SK-N-SH (cell line): Measurements from ENCODE around the gene NT5DC3.

Experiments
- EZH2phosphoT487 ChIP-seq: fragments of 200-600 bp; sonication (generic); IDR thresholded peaks from 2 replicates; pipeline ENCODE4 v1.6.1; 2017; ENCODE audit warnings: low read depth, mixed run types, mild to moderate bottlenecking, antibody characterized with exemption, moderate library complexity, borderline replicate concordance
- FOXM1 ChIP-seq: IDR thresholded peaks from 2 replicates; pipeline ENCODE4 v1.4.0; 2012; ENCODE audit warnings: low read depth, mild to moderate bottlenecking
- GATA2 ChIP-seq: sonication (generic); formaldehyde crosslinking; IDR thresholded peaks from 2 replicates; pipeline ENCODE4 v1.5.0; 2020; ENCODE audit warnings: mild to moderate bottlenecking, missing genetic modification reagents
- JUND ChIP-seq: IDR thresholded peaks from 2 replicates; pipeline ENCODE4 v1.4.0; 2012
- MXI1 ChIP-seq: IDR thresholded peaks from 2 replicates; pipeline ENCODE4 v1.6.1; 2012; ENCODE audit warnings: mild to moderate bottlenecking, low read depth, low read length, improper control_type of control experiment
- NRF1 ChIP-seq: IDR thresholded peaks from 2 replicates; pipeline ENCODE4 v1.6.1; 2012; ENCODE audit warnings: low read depth, mild to moderate bottlenecking, low read length
- POLR2AphosphoS5 ChIP-seq: IDR thresholded peaks from 2 replicates; pipeline ENCODE4 v1.6.1; 2012; ENCODE audit warnings: low read depth, low read length
- SMC3 ChIP-seq: IDR thresholded peaks from 2 replicates; pipeline ENCODE4 v1.6.1; 2012; ENCODE audit warnings: low read depth, low read length, improper control_type of control experiment
- TAF1 ChIP-seq: IDR thresholded peaks from 2 replicates; pipeline ENCODE4 v1.6.1; 2012; ENCODE audit warnings: low read depth, mild to moderate bottlenecking, low read length, moderate library complexity, borderline replicate concordance
- TEAD4 ChIP-seq: IDR thresholded peaks from 2 replicates; pipeline ENCODE4 v1.4.0; 2012; ENCODE audit warnings: mild to moderate bottlenecking, borderline replicate concordance; ENCODE audit not compliant: insufficient read depth
- TF ChIP-seq, protein P1 (sequence below): IDR thresholded peaks from 2 replicates; pipeline ENCODE4 v1.4.0; 2012; ENCODE audit warnings: low read depth, borderline replicate concordance
- TF ChIP-seq, protein P2 (sequence below): fragments of 200-600 bp; sonication (generic); IDR thresholded peaks from 2 replicates; pipeline ENCODE4 v1.6.1; 2017; ENCODE audit warnings: antibody characterized with exemption, mild to moderate bottlenecking, moderate library complexity
- TF ChIP-seq, protein P3 (sequence below): IDR thresholded peaks from 2 replicates; pipeline ENCODE4 v1.6.1; 2012; ENCODE audit warnings: mild to moderate bottlenecking, low read depth, low read length, moderate library complexity
- TF ChIP-seq, protein P4 (sequence below): IDR thresholded peaks from 2 replicates; pipeline ENCODE4; 2012

DNA sequence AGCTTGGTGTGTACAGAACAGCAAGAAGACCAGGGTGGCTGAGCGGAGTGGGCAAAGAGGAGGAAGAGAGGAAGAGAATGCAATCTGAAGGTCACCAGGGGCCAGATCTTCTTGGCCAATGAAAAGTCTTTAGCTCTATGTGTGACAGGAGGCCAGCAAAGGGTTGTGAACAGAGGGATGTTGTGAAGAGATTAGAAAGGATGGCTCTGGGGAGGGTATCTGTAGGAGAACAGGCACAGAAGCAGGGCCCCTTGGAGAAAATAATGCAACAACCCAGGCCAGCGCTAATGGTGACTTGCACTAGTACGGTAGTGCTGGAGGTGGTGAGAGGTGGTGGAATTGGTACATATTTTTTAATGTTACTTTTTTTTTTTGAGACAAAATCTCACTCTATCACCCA lies 97.2 kb downstream of the NT5DC3 start:
- TF ChIP-seq GATA2 (no peak), POLR2AphosphoS5 (no peak), MXI1 (no peak), TAF1 (no peak), SMC3 (no peak), NRF1 (no peak), TEAD4 (no peak), FOXM1 (no peak), EZH2phosphoT487 (no peak), JUND (no peak)
- TF ChIP-seq, protein P1, sequence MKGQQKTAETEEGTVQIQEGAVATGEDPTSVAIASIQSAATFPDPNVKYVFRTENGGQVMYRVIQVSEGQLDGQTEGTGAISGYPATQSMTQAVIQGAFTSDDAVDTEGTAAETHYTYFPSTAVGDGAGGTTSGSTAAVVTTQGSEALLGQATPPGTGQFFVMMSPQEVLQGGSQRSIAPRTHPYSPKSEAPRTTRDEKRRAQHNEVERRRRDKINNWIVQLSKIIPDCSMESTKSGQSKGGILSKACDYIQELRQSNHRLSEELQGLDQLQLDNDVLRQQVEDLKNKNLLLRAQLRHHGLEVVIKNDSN = no peak
- TF ChIP-seq, protein P2, sequence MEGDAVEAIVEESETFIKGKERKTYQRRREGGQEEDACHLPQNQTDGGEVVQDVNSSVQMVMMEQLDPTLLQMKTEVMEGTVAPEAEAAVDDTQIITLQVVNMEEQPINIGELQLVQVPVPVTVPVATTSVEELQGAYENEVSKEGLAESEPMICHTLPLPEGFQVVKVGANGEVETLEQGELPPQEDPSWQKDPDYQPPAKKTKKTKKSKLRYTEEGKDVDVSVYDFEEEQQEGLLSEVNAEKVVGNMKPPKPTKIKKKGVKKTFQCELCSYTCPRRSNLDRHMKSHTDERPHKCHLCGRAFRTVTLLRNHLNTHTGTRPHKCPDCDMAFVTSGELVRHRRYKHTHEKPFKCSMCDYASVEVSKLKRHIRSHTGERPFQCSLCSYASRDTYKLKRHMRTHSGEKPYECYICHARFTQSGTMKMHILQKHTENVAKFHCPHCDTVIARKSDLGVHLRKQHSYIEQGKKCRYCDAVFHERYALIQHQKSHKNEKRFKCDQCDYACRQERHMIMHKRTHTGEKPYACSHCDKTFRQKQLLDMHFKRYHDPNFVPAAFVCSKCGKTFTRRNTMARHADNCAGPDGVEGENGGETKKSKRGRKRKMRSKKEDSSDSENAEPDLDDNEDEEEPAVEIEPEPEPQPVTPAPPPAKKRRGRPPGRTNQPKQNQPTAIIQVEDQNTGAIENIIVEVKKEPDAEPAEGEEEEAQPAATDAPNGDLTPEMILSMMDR = no peak
- TF ChIP-seq, protein P3, sequence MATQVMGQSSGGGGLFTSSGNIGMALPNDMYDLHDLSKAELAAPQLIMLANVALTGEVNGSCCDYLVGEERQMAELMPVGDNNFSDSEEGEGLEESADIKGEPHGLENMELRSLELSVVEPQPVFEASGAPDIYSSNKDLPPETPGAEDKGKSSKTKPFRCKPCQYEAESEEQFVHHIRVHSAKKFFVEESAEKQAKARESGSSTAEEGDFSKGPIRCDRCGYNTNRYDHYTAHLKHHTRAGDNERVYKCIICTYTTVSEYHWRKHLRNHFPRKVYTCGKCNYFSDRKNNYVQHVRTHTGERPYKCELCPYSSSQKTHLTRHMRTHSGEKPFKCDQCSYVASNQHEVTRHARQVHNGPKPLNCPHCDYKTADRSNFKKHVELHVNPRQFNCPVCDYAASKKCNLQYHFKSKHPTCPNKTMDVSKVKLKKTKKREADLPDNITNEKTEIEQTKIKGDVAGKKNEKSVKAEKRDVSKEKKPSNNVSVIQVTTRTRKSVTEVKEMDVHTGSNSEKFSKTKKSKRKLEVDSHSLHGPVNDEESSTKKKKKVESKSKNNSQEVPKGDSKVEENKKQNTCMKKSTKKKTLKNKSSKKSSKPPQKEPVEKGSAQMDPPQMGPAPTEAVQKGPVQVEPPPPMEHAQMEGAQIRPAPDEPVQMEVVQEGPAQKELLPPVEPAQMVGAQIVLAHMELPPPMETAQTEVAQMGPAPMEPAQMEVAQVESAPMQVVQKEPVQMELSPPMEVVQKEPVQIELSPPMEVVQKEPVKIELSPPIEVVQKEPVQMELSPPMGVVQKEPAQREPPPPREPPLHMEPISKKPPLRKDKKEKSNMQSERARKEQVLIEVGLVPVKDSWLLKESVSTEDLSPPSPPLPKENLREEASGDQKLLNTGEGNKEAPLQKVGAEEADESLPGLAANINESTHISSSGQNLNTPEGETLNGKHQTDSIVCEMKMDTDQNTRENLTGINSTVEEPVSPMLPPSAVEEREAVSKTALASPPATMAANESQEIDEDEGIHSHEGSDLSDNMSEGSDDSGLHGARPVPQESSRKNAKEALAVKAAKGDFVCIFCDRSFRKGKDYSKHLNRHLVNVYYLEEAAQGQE = no peak
- TF ChIP-seq, protein P4, sequence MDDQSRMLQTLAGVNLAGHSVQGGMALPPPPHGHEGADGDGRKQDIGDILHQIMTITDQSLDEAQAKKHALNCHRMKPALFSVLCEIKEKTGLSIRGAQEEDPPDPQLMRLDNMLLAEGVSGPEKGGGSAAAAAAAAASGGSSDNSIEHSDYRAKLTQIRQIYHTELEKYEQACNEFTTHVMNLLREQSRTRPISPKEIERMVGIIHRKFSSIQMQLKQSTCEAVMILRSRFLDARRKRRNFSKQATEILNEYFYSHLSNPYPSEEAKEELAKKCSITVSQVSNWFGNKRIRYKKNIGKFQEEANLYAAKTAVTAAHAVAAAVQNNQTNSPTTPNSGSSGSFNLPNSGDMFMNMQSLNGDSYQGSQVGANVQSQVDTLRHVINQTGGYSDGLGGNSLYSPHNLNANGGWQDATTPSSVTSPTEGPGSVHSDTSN = no peak
